HG03565 (cell line): ENCODE results near the gene NHSL1.

Source experiments
- ATAC-seq: cut with Tn5 transposase; IDR thresholded peaks from one replicate; pipeline ENCODE4 v1.9.1; 2021; ENCODE audit warnings: mild to moderate bottlenecking, moderate library complexity; ENCODE audit not compliant: unreplicated experiment

NHSL1 gene

GRCh38 chr6:138523347-138524210 lies 24.3 kb upstream of the NHSL1 start:
- no peak for ATAC-seq

GRCh38 chr6:138522611-138523010 lies 23.3 kb upstream of the NHSL1 start:
- no peak for ATAC-seq

- no peak for ATAC-seq
Measured at GRCh38 chr6:138521790-138522189, 22.5 kb upstream of the NHSL1 start.

- ATAC-seq, result no peak
Measured at GRCh38 chr6:138520463-138520862, 21.2 kb upstream of the NHSL1 start.

GRCh38 chr6:138518054-138518453 lies 18.8 kb upstream of the NHSL1 start:
- no peak for ATAC-seq

- peak; percentile 93 for ATAC-seq
Measured at GRCh38 chr6:138517635-138518034, 18.3 kb upstream of the NHSL1 start.

- no peak for ATAC-seq
Measured at GRCh38 chr6:138515657-138516248, 16.5 kb upstream of the NHSL1 start.

GRCh38 chr6:138514860-138515540 lies 15.7 kb upstream of the NHSL1 start:
- ATAC-seq, result no peak

GRCh38 chr6:138512609-138513008 lies 13.3 kb upstream of the NHSL1 start:
- ATAC-seq, result no peak

- ATAC-seq, result no peak
Measured at GRCh38 chr6:138510093-138510492, 10.8 kb upstream of the NHSL1 start.

- no peak for ATAC-seq
Measured at GRCh38 chr6:138509371-138509770, 10.1 kb upstream of the NHSL1 start.

- no peak for ATAC-seq
Measured at GRCh38 chr6:138508676-138508988, 9.3 kb upstream of the NHSL1 start.

- no peak for ATAC-seq
Measured at GRCh38 chr6:138507977-138508675, 8.8 kb upstream of the NHSL1 start.

- no peak for ATAC-seq
Measured at GRCh38 chr6:138504764-138505689, 5.7 kb upstream of the NHSL1 start.

- no peak for ATAC-seq
Measured at GRCh38 chr6:138503881-138504680, 4.8 kb upstream of the NHSL1 start.

- no peak for ATAC-seq
Measured at GRCh38 chr6:138502546-138502945, 3.3 kb upstream of the NHSL1 start.

GRCh38 chr6:138500867-138501446 lies 1.7 kb upstream of the NHSL1 start:
- ATAC-seq, result no peak

GRCh38 chr6:138500045-138500665 lies 861 bp upstream of the NHSL1 start:
- no peak for ATAC-seq
